Brain pericyte (primary cell): ENCODE results near the gene KRT10.
A peak's percentile ranks its signal among the peaks of the same experiment; 100 is the strongest.

ENCODE experiments used
- DNase-seq: peaks from one replicate; pipeline ENCODE4 v3.0.0-alpha.2; 2012; ENCODE audit warnings: low read depth, low spot score

KRT10 gene

DNA sequence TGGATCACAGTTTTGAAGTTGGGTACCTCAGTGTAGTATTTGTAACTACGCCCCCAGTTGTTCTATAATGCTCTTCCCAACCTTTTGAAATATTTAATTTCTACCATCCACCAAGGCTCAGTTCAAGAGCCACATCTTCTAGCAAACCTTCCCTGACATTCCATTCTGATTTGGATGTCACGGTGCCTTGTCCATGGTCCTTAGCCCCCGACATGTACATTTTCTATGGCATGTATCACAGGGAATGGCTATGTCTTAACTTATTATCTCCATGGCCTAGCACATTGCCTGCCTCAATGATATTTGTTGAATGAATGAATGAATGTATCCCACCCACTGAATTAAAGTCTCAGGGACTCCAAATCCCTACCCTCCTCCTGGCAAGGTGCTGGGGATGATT is 16.3 kb downstream of the KRT10 start:
- DNase-seq: no peak

GRCh38 chr17:40803617-40804082 is 18.8 kb downstream of the KRT10 start:
- peak; percentile 46 for DNase-seq

DNA sequence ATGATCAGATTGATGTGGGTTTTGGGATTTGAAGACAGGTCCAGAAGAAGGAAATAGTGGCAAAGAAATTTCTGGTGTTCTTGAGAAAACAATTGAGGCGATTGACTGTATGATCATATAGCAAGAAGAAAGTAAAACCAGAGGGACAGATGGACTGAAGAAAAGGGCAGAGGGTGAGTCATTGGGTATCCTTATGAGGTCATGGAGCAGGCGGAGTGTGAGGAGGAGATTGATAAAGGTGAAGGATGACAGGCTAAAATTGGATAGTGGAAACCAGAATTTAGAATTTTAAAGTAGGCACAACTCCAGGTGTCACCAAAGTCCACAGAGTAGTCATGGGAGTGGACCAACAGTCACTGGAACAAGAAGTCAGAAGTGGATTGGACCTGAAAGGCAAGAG is 21.3 kb downstream of the KRT10 start:
- DNase-seq: no peak

- DNase-seq: no peak
Measured at GRCh38 chr17:40800381-40800780, 22.0 kb downstream of the KRT10 start.

DNA sequence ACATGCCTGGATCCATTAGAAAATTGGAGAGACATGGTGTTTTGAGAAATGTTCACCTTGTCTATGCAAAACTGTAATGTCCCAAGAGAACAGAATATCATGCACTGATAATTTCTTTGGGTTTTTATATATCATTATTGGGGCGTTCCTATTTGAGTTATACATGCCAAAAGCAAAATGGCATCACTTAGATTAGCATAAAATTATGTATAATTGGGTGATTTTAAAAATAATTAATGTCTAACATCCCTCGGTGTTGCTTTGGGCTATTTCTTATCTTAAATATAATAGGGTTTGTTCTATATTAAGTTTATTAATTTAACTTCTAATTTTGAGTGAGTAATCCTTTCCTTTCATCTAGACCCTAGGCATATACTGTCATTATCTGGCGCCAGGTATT is 22.6 kb downstream of the KRT10 start, which contains the start of gene KRT28:
KRT28 (minus strand) TSS at position 101 of the 400 bp plus-strand sequence; CDS start at position 35, 66 bp downstream.
- no peak for DNase-seq

DNA sequence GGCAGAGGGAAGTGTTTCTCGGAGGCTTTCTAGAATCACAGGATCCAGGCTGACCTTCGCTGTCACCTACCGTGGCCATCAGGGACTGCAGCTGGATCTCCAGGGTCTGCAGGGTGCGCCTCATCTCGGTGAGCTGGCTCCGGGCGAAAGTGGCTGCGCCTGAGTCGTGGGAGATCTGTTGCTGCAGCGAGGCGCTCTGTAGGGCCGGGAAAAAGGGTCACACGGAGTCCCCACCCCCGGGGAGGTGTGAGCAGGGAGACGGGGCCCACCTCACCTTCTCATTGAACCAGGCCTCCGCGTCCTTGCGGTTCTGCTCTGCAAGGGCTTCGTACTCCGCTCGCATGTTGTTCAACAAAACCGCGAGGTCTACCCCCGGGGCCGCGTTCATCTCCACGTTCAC is 25.6 kb downstream of the KRT10 start:
- no peak for DNase-seq

GRCh38 chr17:40795019-40795667 is 27.3 kb downstream of the KRT10 start:
- DNase-seq: no peak

DNA sequence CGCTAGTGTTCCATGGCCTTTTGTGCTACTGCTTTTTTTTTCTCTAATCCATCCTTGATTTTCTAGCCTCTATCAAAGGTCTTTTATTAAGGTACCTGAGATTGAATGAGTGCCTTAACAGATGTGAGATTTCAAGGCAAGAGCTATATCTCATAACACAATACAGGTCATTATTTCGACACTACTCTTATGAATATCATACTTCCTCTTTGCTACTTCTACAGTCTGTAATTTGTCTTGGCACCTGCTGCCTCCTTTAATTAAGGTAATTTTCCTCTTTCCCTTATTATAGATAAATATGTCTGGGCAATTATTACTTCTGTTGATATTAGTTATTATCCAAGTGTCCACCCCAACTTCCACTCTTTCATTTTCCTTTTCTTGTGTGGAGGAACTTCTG is 27.9 kb downstream of the KRT10 start:
- no peak for DNase-seq

- no peak for DNase-seq
Measured at GRCh38 chr17:40793832-40794231, 28.6 kb downstream of the KRT10 start.

DNA sequence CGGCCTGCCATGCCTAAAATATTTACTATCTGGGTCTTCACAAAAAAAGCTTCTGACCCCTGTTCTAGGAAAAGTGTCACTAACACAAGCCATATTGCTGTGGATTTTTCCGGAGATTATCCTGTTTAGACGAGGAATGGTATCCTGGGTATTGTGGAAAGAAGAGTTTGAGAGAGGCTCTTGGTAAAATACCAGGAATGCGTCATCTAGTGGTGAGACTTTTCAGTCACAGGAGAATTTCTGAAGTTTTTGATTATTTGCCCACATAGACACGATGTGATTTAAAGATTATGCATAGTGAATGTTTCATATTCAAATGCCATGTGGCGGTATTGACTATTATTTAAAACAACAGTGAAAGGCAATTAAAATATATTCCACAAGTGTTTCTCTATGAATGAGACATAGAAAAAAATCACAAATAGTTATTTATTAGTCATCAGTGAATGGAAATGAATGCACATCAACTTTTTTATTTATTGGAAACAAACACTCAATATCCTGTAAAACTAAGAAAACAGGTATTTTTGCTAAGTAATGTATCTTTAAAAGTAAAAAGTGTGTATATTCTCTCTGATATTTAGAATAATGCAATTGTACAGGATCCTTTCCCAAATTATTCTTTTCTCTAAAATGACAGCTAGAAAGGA is 30.5 kb downstream of the KRT10 start:
- DNase-seq: no peak

- DNase-seq: no peak
Measured at GRCh38 chr17:40791111-40791510, 31.3 kb downstream of the KRT10 start.

GRCh38 chr17:40782450-40782849 is 40.0 kb downstream of the KRT10 start, which contains the start of gene KRT27:
Gene KRT27 (minus strand): TSS chr17:40782550. CDS start chr17:40782493, 57 bp downstream.
- no peak for DNase-seq

- DNase-seq: no peak
Measured at GRCh38 chr17:40779181-40779909, 43.1 kb downstream of the KRT10 start.

- DNase-seq: no peak
Measured at GRCh38 chr17:40778461-40778860, 44.0 kb downstream of the KRT10 start.

DNA sequence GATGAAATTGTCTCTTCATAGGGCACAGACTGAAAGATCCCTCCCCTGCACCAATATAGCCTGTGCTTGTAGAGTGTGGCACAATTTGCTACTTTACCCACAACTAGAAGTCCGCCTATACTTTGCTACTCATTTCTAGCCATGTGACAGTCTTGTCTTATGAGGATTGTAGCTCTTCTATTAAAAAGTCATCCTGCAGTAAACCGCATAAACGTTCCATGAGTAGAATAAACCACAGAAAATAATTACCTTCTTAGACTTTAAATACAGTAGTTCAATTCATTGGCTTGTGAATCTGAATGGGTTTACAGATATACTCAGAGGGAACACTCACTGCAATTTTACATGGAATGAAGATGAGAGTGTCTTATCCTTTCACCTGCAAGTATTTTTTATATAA is 44.4 kb downstream of the KRT10 start:
- DNase-seq: no peak

DNA sequence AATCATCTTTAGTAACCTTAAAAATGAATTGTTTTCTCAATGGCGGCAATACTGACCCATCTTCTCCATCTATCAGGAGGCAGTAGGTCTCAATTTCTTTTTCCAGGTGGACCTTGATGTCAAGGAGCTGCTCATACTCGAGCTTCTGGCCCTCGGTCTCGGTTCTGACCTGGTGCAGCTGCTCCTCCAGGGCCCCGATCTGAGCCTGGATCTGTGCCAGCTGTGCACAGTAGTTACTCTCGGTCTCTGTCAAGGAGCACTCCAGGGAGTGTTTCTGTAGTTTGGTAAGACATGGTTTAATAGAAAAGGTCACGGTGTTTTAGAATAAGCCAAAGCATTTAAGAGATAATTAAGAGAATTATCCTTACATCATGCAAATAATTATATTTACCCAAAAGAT is 45.0 kb downstream of the KRT10 start:
- no peak for DNase-seq

DNA sequence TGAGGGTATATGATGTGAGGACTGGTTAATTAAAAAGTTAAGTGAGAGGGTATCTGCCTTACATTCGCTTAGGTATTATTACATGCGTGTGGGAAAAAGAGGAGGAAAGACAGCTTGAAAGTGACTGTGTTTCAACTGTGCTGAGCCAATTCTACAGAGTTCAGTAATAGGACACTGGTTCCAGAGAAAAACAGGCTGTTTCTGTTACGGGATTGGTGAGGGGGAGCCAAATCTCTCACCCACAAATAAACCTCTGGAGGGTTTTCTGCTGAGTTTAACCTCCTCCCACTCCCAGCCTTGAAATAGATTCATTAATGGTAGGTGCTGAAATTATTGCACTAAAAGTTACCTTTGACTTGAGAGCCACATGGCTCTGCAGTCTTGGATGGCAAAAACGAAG is 46.5 kb downstream of the KRT10 start:
- DNase-seq: no peak

DNA sequence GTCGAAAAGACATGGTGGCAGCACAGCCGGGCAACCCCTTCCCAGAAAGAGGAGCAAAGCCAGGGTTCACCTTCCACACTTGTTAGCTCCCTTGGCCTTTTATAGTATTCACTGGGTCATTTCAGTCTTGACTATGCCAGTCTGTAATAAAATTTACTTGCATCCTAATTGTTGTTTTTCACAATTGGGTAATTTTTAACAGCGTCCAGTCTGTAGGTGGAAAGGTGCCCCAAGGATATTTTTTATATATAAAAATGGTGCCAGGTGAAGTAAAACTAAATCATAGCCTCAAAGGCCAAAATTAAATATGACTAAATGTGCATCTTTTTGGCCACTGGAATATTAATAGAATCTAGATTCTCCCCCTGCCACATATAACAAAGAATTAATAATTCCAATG is 50.3 kb downstream of the KRT10 start, which contains the start of gene KRT26:
KRT26 (minus strand) TSS at position 101 of the 400 bp plus-strand sequence; CDS start at position 13, 88 bp downstream.
- no peak for DNase-seq
